ENCODE results near the gene NUP153.
"Not testable (repeated sequence)": the region's sequence is repeated elsewhere in the genome, so short reads cannot be mapped to it uniquely, and the experiment has no call there.

Gene NUP153

DNA sequence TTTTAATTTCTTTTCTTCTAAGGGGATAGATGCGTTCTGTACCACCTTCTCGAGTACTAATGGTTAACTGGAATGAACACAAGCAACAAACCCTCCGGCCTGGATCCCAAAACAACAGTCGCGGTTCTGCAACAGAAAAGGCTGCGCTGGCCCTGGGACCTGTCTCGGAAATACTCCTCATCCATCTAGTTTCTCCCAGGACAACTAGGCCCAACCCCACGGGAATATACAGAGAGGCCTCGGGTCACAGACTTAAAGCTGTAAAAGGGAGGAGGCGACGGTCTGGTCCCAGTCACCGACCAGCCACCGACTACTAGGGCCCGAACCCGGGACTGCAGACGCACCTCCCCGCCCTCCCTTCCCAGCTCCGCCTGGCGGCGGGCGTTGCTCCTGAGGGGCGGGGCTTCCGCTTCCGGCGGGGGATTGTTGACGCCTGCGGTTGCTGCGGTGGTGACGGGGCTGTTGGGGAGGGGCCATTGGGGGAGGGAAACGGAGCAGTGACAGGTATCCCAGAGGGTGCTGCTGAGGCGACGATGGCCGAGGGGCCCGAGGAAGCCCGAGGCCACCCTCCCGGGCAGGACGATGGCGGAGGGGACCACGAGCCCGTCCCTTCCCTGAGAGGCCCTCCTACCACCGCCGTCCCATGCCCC is 106.7 kb downstream of the NUP153 start, which contains the start of gene FAM8A1:
Gene FAM8A1 (plus strand): TSS at position 426 of the 650 bp plus-strand sequence. CDS start 108 bp downstream, at position 534.
- peak; percentile 96 for DNase-seq

GRCh38 chr6:17596085-17596484 is 110.6 kb downstream of the NUP153 start:
- DNase-seq: no peak

DNA sequence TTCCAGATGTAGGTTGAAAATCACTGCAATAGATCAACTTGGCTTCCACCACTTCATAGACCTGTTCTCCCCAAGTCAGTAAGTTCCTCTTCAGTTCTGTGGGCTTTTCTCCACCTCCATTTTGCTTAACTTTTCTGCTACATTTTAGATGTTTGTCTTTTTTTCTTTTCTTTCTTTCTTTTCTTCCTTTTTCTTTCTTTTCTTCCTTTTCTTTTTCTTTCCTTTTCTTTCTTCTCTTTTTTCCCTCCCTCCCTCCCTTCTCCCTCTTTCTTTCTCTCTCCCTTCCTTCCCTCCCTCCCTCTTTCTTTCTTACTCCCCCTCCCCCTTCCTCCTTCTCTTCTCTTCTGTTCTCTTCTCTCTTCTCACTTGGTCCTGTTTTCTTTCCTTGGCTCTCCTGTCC is 113.5 kb downstream of the NUP153 start:
- DNase-seq: no peak

- no peak for DNase-seq
Observed at GRCh38 chr6:17591287-17591686, 115.4 kb downstream of the NUP153 start.

- DNase-seq: no peak
Observed at GRCh38 chr6:17589406-17590096, 117.2 kb downstream of the NUP153 start.

- DNase-seq: no peak
Observed at GRCh38 chr6:17588011-17588410, 118.7 kb downstream of the NUP153 start.

DNA sequence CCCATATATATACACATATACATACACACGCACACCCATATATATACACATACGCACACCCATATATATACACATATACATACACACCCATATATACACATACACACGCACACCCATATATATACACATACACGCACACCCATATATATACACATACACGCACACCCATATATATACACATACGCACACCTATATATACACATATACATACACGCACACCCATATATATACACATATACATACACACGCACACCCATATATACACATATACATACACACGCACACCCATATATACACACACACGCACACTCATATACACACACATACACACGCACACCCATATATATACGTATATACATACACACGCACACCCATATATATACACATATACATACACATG is 120.1 kb downstream of the NUP153 start:
- not testable (repeated sequence) for DNase-seq

DNA sequence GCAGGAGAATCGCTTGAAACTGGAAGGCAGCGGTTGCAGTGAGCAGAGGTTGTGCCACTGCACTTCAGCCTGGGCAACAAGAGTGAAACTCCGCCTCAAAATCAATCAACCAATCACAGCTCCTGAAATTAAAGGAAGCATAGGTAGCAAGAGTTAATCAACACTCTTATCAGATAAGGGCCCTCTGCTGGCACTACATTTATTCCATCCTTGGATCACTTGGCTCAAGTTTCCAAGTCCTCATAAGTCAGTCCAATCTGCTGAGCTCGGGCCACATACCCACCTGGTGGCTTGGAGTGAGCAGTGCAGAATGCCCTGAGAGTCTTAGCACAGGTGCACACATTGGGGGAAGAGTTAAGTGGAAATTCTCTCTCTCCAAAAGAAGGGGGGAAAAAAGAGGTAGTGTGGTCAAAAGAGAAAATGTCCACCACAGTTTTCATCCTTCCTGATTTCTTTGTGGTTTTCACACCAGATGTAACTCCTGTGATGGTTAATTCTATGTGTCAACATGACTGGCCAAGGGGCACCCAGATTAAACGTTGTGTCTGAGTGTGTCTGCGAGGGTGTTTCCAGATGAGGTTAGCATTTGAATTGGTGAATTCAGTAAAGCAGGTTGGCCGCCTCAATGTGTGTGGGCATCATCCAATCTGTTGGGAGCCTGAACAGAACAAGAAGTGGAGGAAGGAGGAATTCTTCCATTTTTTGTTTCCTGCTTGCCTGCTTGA is 120.8 kb downstream of the NUP153 start:
- DNase-seq: no peak

GRCh38 chr6:17584241-17584803 is 122.4 kb downstream of the NUP153 start:
- DNase-seq: no peak

- no peak for DNase-seq
Observed at GRCh38 chr6:17583811-17584210, 122.9 kb downstream of the NUP153 start.

GRCh38 chr6:17581282-17581681 is 125.4 kb downstream of the NUP153 start:
- DNase-seq: not testable (repeated sequence)

- peak; percentile 18 for DNase-seq
Observed at GRCh38 chr6:17580518-17581048, 126.1 kb downstream of the NUP153 start.

- DNase-seq: no peak
Observed at GRCh38 chr6:17577059-17577458, 129.7 kb downstream of the NUP153 start.

DNA sequence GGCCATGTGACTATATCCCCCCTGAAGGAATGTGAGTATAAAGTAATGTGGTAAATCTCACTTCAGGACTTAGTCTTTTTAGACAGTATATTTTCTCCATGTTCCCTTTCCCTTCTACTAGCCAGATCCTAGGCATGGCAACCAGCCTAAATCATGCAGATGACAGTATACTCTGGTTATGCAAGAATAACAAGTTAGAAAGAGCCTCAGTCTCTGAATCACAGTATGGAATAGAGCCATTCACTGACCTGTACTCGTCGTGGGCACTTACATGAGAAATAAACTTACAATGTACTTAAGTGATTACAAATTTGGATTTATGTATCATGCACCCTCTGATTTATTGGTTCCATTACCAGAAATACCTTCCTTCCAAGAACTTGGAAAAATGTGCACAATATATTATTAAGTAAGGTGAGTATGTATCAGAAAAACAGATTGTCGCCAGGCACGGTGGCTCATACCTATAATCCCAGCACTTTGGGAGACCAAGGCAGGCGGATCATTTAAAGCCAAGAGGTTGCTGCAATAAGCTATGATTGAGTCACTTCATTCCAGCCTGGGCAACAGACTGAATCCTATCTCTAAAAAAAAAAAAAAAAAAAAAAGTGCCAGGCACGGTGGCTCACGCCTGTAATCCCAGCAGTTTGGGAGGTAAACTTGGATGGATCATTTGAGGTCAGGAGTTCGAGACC is 131.7 kb downstream of the NUP153 start:
- no peak for DNase-seq

DNA sequence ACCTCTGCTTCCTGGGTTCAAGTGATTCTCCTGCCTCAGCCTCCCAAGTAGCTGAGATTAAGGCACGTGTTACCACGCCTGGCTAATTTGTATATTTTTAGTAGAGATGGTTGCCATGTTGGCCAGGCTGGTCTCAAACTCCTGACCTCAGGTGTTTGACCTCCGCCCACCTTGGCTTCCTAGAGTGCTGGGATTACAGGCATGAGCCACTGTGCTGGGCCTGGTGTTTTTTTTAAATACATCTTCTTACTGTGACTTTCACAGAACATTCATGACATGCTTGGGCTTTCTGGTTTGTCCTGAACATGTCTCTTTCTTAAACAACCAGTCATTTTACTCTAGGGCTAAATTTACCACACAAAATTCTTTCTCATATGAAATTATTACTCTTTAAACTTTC is 141.3 kb downstream of the NUP153 start:
- no peak for DNase-seq

Data from activated T-cell treated with anti-CD3 and anti-CD28 coated beads for 4 hours (primary cell).